ENCODE data around the gene CFAP206.

- TF ChIP-seq CTCF (IDR thresholded peaks at IDR 0.05) (no peak), POLR2AphosphoS5 (IDR thresholded peaks at IDR 0.05) (no peak), POLR2A (IDR thresholded peaks at IDR 0.05) (no peak), EP300 (IDR thresholded peaks at IDR 0.05) (no peak)
Measured at GRCh38 chr6:87504441-87504840, 96.7 kb downstream of the CFAP206 start.

Data from sigmoid colon (tissue), 4 donors.